Astrocyte (in vitro differentiated cells and primary cell): ENCODE measurements around the gene ACTL6B. TPM values are rescaled to one million over a fixed set of nuclear protein-coding genes. Genes with fewer than 3 reads are reported as not detected.

Experiments
- DNase-seq: peaks from one replicate; pipeline ENCODE4 v3.0.0-alpha.2; 2010; ENCODE audit warnings: low read depth
- FAIRE-seq: peaks from 2 replicates; lab custom pipeline; 2011; peaks lifted over from hg19 to GRCh38; lab: Jason Lieb, UNC
- H2AFZ ChIP-seq: 2 replicates; pipeline ENCODE4 v1.6.0; 2012; ENCODE audit warnings: low read depth, low read length, inconsistent platforms
- H3K27ac ChIP-seq: 2 replicates; pipeline ENCODE4 v1.5.1; 2011; ENCODE audit warnings: low read depth, low read length, inconsistent platforms
- H3K27me3 ChIP-seq: 2 replicates; pipeline ENCODE4 v1.6.0; 2011; ENCODE audit warnings: low read length, inconsistent platforms; ENCODE audit not compliant: insufficient read depth
- H3K36me3 ChIP-seq: 2 replicates; pipeline ENCODE4 v1.5.1; 2011; ENCODE audit warnings: low read length, inconsistent platforms; ENCODE audit not compliant: insufficient read depth
- H3K4me1 ChIP-seq: 2 replicates; pipeline ENCODE4 v1.5.1; 2011; ENCODE audit warnings: low read length, inconsistent platforms; ENCODE audit not compliant: insufficient read depth
- H3K4me2 ChIP-seq: 2 replicates; pipeline ENCODE4 v1.6.0; 2012; ENCODE audit warnings: low read length, inconsistent platforms
- H3K4me3 ChIP-seq: 2 replicates; pipeline ENCODE4 v1.5.1; 2011; ENCODE audit warnings: low read depth, mild to moderate bottlenecking, low read length, inconsistent platforms; ENCODE audit not compliant: insufficient read depth
- H3K79me2 ChIP-seq: 2 replicates; pipeline ENCODE4 v1.6.0; 2012; ENCODE audit warnings: mild to moderate bottlenecking, low read length, inconsistent platforms; ENCODE audit not compliant: insufficient read depth
- H3K9ac ChIP-seq: 2 replicates; pipeline ENCODE4 v1.6.0; 2012; ENCODE audit warnings: mild to moderate bottlenecking, low read length, inconsistent platforms
- H3K9me3 ChIP-seq: 2 replicates; pipeline ENCODE4 v1.5.1; 2012; ENCODE audit warnings: low read depth, mild to moderate bottlenecking, low read length, inconsistent platforms; ENCODE audit not compliant: insufficient read depth
- H4K20me1 ChIP-seq: 2 replicates; pipeline ENCODE4 v1.6.0; 2012; ENCODE audit warnings: low read length, inconsistent platforms; ENCODE audit not compliant: insufficient read depth
- H3K27ac Mint-ChIP-seq: one replicate; pipeline ENCODE4 v1.8.0; 2021; ENCODE audit warnings: mild to moderate bottlenecking, mixed read lengths; ENCODE audit not compliant: unreplicated experiment
- H3K27me3 Mint-ChIP-seq: one replicate; pipeline ENCODE4 v1.8.0; 2021; ENCODE audit warnings: low read depth, mixed read lengths; ENCODE audit not compliant: unreplicated experiment
- H3K36me3 Mint-ChIP-seq: one replicate; pipeline ENCODE4 v1.8.0; 2021; ENCODE audit warnings: low read depth, mixed read lengths; ENCODE audit not compliant: unreplicated experiment
- H3K4me1 Mint-ChIP-seq: one replicate; pipeline ENCODE4 v1.8.0; 2021; ENCODE audit warnings: low read depth, mixed read lengths; ENCODE audit not compliant: unreplicated experiment
- H3K4me3 Mint-ChIP-seq: one replicate; pipeline ENCODE4 v1.8.0; 2021; ENCODE audit warnings: mild to moderate bottlenecking, moderate library complexity, mixed read lengths; ENCODE audit not compliant: unreplicated experiment
- H3K9me3 Mint-ChIP-seq: one replicate; pipeline ENCODE4 v1.8.0; 2021; ENCODE audit warnings: mild to moderate bottlenecking, mixed read lengths; ENCODE audit not compliant: unreplicated experiment
- CTCF ChIP-seq: IDR thresholded peaks from 2 replicates; pipeline ENCODE4 v1.5.1; 2011; ENCODE audit warnings: low read depth, mild to moderate bottlenecking, inconsistent platforms, low read length, moderate library complexity; ENCODE audit not compliant: insufficient read depth
- EZH2 ChIP-seq: IDR thresholded peaks from 2 replicates; pipeline ENCODE4 v1.6.1; 2012; ENCODE audit warnings: mild to moderate bottlenecking, low read length, inconsistent platforms; ENCODE audit not compliant: insufficient read depth
- total RNA-seq: library from RNA; stranded (reverse); gene quantifications from 2 replicates; pipeline ENCODE4 v1.2.1, GENCODE V29; 2021

The ACTL6B gene
- total RNA-seq, 1 donor from 2014 or later, result not detected

- no peak for DNase-seq
- peaks cover 35% of the 10 kb centered on the region for H3K79me2 ChIP-seq
- Mint-ChIP-seq H3K9me3 (peaks cover 2% of the 10 kb centered on the region), H3K36me3 (peaks cover 7% of the 10 kb centered on the region), H3K27ac (no peak overlapping the region), H3K27me3 (no peaks in the 10 kb centered on the region), H3K4me1 (peaks cover 8% of the 10 kb centered on the region), H3K4me3 (no peak overlapping the region)
- H4K20me1 ChIP-seq, result peaks cover 55% of the 10 kb centered on the region
- no peak overlapping the region for H3K4me2 ChIP-seq
- peaks cover 7% of the 10 kb centered on the region for H3K36me3 ChIP-seq
- no peak for TF ChIP-seq EZH2
- no peak for TF ChIP-seq CTCF
- H3K27ac ChIP-seq, result no peak overlapping the region
- H3K9ac ChIP-seq, result no peak overlapping the region
- H3K9me3 ChIP-seq, result no peaks in the 10 kb centered on the region
- FAIRE-seq, result no peak
- H3K4me1 ChIP-seq, result peaks cover 22% of the 10 kb centered on the region
- H3K4me3 ChIP-seq, result no peak overlapping the region
- H3K27me3 ChIP-seq, result no peaks in the 10 kb centered on the region
- H2AFZ ChIP-seq, result no peak overlapping the region
These were observed 30.6 kb upstream of the ACTL6B start for GRCh38 chr7:100686822-100687211.

GRCh38 chr7:100686201-100686821, 30.1 kb upstream of the ACTL6B start:
- Mint-ChIP-seq H3K4me1 (peaks cover 6% of the 10 kb centered on the region), H3K4me3 (no peak overlapping the region), H3K27me3 (no peaks in the 10 kb centered on the region), H3K36me3 (peaks cover 7% of the 10 kb centered on the region), H3K27ac (no peak overlapping the region), H3K9me3 (peaks cover 2% of the 10 kb centered on the region)
- Histone ChIP-seq H4K20me1 (peaks cover 54% of the 10 kb centered on the region), H2AFZ (no peak overlapping the region), H3K27me3 (no peaks in the 10 kb centered on the region), H3K4me1 (peaks cover 19% of the 10 kb centered on the region), H3K9me3 (no peaks in the 10 kb centered on the region), H3K79me2 (peaks cover 30% of the 10 kb centered on the region), H3K36me3 (peaks cover 7% of the 10 kb centered on the region), H3K4me3 (no peak overlapping the region), H3K4me2 (no peak overlapping the region), H3K27ac (no peak overlapping the region), H3K9ac (no peak overlapping the region)
- DNase-seq (no peak), FAIRE-seq (no peak)
- TF ChIP-seq CTCF (no peak), EZH2 (no peak)

- no peaks in the 10 kb centered on the region for H3K9me3 ChIP-seq
- TF ChIP-seq EZH2, result no peak
- TF ChIP-seq CTCF, result no peak
- DNase-seq, result no peak
- H3K4me1 Mint-ChIP-seq, result peaks cover 6% of the 10 kb centered on the region
- peaks cover 24% of the 10 kb centered on the region for H3K79me2 ChIP-seq
- peaks cover 7% of the 10 kb centered on the region for H3K36me3 Mint-ChIP-seq
- H3K27me3 ChIP-seq, result no peaks in the 10 kb centered on the region
- peaks cover 19% of the 10 kb centered on the region for H3K4me1 ChIP-seq
- no peak overlapping the region for H3K4me3 Mint-ChIP-seq
- no peak overlapping the region for H3K4me3 ChIP-seq
- H2AFZ ChIP-seq, result no peak overlapping the region
- no peak overlapping the region for H3K27ac ChIP-seq
- no peaks in the 10 kb centered on the region for H3K27me3 Mint-ChIP-seq
- no peak overlapping the region for H3K27ac Mint-ChIP-seq
- H3K4me2 ChIP-seq, result no peak overlapping the region
- peaks cover 2% of the 10 kb centered on the region for H3K9me3 Mint-ChIP-seq
- H3K36me3 ChIP-seq, result peaks cover 7% of the 10 kb centered on the region
- FAIRE-seq, result no peak
- peaks cover 49% of the 10 kb centered on the region for H4K20me1 ChIP-seq
- no peak overlapping the region for H3K9ac ChIP-seq
These were observed 29.4 kb upstream of the ACTL6B start for GRCh38 chr7:100685631-100686145.
